ENCODE data around the gene SERPINE3.

- TF ChIP-seq POLR2AphosphoS5 (IDR thresholded peaks at IDR 0.05) = no peak
- TF ChIP-seq, protein P1, sequence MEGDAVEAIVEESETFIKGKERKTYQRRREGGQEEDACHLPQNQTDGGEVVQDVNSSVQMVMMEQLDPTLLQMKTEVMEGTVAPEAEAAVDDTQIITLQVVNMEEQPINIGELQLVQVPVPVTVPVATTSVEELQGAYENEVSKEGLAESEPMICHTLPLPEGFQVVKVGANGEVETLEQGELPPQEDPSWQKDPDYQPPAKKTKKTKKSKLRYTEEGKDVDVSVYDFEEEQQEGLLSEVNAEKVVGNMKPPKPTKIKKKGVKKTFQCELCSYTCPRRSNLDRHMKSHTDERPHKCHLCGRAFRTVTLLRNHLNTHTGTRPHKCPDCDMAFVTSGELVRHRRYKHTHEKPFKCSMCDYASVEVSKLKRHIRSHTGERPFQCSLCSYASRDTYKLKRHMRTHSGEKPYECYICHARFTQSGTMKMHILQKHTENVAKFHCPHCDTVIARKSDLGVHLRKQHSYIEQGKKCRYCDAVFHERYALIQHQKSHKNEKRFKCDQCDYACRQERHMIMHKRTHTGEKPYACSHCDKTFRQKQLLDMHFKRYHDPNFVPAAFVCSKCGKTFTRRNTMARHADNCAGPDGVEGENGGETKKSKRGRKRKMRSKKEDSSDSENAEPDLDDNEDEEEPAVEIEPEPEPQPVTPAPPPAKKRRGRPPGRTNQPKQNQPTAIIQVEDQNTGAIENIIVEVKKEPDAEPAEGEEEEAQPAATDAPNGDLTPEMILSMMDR (IDR thresholded peaks at IDR 0.05) = no peak
Observed at GRCh38 chr13:51329606-51330005, 9.9 kb upstream of the SERPINE3 start.

All from prostate gland (tissue), 2 donors.